ENCODE data around the gene ZNF573. TPM values are rescaled to one million over a fixed set of nuclear protein-coding genes. Genes with fewer than 3 reads are reported as not detected.

ZNF573 gene
- total RNA-seq, 1 experiment from 2014 or later: 3.8 TPM

DNA sequence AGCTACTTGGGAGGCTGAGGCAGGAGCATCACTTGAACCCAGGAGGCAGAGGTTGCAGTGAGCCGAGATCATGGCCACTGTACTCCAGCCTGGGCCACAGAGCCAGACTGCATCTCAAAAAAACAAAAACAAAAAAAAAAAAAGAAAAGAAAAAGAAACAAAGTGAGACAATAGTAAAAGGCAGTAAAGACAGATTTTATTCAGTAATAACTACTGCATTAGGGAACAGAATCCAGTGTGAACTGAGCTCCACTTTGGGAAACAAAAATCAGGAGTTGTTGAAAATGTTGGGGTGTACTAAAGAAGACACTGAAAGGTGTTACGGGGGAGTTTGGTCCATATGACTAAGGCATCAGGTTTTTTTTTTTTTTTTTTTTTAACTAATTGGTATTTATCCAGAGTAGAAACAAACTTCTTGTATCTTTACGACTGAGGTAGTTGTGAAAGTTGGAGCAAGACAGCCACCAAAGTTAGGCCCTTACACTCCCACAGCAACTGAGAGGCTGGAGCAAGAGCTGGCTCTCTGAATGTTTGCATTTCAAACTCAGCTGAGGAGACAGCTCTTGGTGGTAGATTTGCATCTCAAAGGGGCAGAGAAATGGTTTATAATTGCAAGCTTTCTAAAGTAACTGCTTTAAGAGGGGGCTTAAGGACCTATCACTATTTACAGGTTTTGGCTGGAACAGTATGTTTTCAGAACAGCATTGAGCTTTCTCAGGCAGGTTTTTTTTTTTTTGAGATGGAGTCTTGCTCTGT is 84.1 kb downstream of the ZNF573 start:
- DNase-seq (ENCODE audit: low read depth): no peak

DNA sequence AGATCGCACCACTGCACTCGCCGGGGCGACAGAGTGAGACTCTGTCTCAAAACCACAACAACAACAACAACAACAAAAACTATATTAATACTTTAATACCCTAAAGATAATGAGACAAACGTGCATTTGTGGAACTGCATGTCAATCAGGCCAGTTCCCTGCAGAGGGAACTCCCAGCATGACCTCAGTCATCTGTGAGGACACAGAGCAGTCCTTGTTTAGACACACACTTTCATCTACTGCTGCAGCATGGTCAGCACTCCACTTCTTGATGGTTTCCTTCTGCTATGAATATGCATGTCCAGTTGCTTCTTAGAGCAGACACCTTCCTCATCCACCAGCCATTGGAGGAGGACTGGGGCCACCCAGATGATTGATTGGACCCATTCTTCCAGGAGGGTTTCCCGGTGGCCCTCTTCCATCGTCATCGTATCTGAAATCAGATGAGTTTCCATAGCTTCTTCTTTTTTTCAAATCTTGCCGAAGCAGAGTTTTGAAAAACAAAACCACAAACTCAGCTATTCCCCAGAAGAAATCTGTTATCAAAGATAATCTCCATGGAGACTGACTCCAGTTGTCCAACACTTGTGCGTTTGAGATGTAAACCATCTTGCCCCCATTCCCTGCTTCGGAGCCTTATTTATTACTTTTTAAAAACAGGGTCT is 86.3 kb downstream of the ZNF573 start:
- no peak for DNase-seq (ENCODE audit: low read depth)

DNA sequence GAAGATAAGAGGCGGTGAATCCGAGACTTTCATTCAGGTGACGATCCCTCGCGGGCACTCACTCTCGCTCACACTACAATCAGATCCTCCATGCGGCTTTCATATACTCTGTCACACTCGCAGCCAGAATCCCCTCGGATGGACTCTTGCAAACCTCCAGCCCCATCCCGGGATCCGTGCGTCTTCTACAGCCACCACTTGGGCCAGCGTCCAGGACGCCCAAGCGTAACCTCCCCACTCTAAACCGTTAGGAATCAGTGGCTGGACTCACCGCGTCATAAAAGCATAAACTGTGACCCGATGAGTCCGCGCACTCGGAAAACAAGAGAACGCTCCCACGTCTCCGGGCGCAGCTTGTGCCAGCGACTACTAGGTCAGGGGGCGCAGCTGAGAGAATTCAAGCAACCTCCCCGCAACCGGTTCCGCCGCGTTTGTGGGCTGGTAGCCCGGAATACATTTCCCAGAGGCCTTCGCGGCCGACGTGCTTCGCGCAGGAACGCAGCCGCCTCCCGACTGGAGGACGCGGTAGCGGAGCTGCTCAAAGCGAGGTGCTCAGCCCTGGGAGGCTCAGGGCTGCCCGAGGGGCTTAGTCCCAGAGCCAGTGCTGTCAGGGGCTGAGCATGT is 87.4 kb downstream of the ZNF573 start:
- DNase-seq (ENCODE audit: low read depth): no peak

Other genes with a start within 250 kb of the ZNF573 start
- gene ZNF571, start 184.8 kb downstream of the ZNF573 start, total RNA-seq (2014; rRNA removed; shearing (Covaris generic)): 1.6 and 4.4 TPM in 2 replicates
- 1.8 TPM in 1 of 2 replicates, not detected in the other for gene ZNF540, start 184.7 kb downstream of the ZNF573 start, total RNA-seq (2014; rRNA removed; shearing (Covaris generic))
- gene ZFP30, start 124.1 kb downstream of the ZNF573 start, total RNA-seq (2014; rRNA removed; shearing (Covaris generic)): 5.8 and 10.5 TPM in 2 replicates
- gene ZNF607, start 59.8 kb downstream of the ZNF573 start, total RNA-seq (2014; rRNA removed; shearing (Covaris generic)): 1.6 and 4.8 TPM in 2 replicates
- not detected in 2 replicates for gene WDR87, start 127.0 kb upstream of the ZNF573 start, total RNA-seq (2014; rRNA removed; shearing (Covaris generic))
- 12.1 and 22.7 TPM in 2 replicates for gene SIPA1L3, start 127.6 kb upstream of the ZNF573 start, total RNA-seq (2014; rRNA removed; shearing (Covaris generic))

Measured in M059J (cell line).